Measurements from ENCODE around the gene ABHD6.

- TF ChIP-seq CTCF (tag by site-specific recombination; IDR thresholded peaks at IDR 0.05) (no peak), ZNF274 (IDR thresholded peaks at IDR 0.05; ENCODE audit: low read length) (no peak), ZNF274 (tag by site-specific recombination; IDR thresholded peaks at IDR 0.05; ENCODE audit: borderline replicate concordance) (no peak), ZNF629 (tag by site-specific recombination; IDR thresholded peaks at IDR 0.05) (no peak), ZNF561 (tag by site-specific recombination; IDR thresholded peaks at IDR 0.05; ENCODE audit: borderline replicate concordance) (no peak), ZNF214 (tag by site-specific recombination; IDR thresholded peaks at IDR 0.05; ENCODE audit: borderline replicate concordance) (no peak), REST (tag by site-specific recombination; IDR thresholded peaks at IDR 0.05) (no peak), PRDM4 (tag by site-specific recombination; IDR thresholded peaks at IDR 0.05) (no peak), ELK4 (IDR thresholded peaks at IDR 0.05; ENCODE audit: borderline replicate concordance, low read depth, low read length) (no peak), YY1 (tag by site-specific recombination; IDR thresholded peaks at IDR 0.05) (no peak), ZNF76 (tag by site-specific recombination; IDR thresholded peaks at IDR 0.05; ENCODE audit: borderline replicate concordance, low read depth) (no peak), ZNF585B (tag by site-specific recombination; IDR thresholded peaks at IDR 0.05) (no peak), ZNF148 (tag by site-specific recombination; IDR thresholded peaks at IDR 0.05; ENCODE audit: borderline replicate concordance) (no peak), ZNF513 (tag by site-specific recombination; IDR thresholded peaks at IDR 0.05) (no peak)
These were observed 16.6 kb downstream of the ABHD6 start for GRCh38 chr3:58254144-58254543.

Measured in HEK293 (cell line).